GM18858 (cell line): ENCODE results near the gene MCM5.
"Not testable (repeated sequence)": the region's sequence is repeated elsewhere in the genome, so short reads cannot be mapped to it uniquely, and the experiment has no call there.

ENCODE experiments used
- ATAC-seq: cut with Tn5 transposase; IDR thresholded peaks from one replicate; pipeline ENCODE4 v1.9.1; 2021; ENCODE audit not compliant: unreplicated experiment

MCM5 gene

GRCh38 chr22:35378621-35379020 is 21.3 kb upstream of the MCM5 start:
- ATAC-seq: no peak

DNA sequence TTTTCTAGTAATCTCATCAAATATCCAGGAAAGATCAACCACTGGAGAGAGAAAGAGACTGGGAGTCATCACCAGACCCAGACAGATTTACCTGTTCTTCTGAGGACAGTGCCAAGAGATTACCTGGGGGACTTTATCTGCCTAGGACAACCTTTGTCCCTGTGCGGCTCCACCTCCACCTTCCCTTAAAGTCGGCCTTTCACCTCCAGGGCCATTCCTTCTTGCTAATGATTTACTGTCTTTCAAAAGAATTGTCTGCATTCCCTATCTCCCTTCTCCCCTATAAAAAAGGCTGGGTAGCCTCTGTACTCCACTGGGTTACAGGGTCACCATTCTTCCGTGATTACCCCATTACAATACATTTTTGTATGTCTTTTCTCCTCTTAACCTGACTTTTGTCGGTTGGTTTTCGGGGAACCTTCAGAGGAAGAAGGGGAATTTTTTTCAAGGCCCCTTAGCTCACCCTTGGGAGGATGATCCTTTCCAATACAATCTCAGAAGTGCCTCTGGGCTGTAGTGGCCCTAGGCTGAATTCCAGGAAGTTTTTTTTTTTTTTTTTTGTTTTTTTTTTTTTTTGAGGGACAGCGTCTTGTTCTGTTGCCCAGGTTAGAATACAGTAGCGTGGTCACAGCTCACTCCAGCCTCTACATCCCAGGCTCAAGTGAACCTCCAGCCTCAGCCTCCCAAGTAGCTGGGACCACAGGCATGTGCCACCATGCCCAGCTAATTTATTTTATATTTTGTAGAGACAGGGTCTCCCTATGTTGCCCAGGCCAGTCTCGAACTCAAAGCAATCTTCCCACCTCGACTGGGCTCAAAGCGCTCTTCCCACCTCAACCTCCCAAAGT is 20.6 kb upstream of the MCM5 start:
- ATAC-seq: no peak

GRCh38 chr22:35380013-35380412 is 19.9 kb upstream of the MCM5 start:
- ATAC-seq: no peak

GRCh38 chr22:35380537-35381423 is 19.2 kb upstream of the MCM5 start, which contains the start of gene HMOX1:
Gene HMOX1 (plus strand): TSS chr22:35381096. CDS start chr22:35381174, 78 bp downstream.
- no peak for ATAC-seq

- no peak for ATAC-seq
Measured at GRCh38 chr22:35381424-35382009, 18.4 kb upstream of the MCM5 start.

GRCh38 chr22:35383679-35384071 is 16.3 kb upstream of the MCM5 start:
- ATAC-seq: no peak

- ATAC-seq: no peak
Measured at GRCh38 chr22:35384527-35384926, 15.4 kb upstream of the MCM5 start.

DNA sequence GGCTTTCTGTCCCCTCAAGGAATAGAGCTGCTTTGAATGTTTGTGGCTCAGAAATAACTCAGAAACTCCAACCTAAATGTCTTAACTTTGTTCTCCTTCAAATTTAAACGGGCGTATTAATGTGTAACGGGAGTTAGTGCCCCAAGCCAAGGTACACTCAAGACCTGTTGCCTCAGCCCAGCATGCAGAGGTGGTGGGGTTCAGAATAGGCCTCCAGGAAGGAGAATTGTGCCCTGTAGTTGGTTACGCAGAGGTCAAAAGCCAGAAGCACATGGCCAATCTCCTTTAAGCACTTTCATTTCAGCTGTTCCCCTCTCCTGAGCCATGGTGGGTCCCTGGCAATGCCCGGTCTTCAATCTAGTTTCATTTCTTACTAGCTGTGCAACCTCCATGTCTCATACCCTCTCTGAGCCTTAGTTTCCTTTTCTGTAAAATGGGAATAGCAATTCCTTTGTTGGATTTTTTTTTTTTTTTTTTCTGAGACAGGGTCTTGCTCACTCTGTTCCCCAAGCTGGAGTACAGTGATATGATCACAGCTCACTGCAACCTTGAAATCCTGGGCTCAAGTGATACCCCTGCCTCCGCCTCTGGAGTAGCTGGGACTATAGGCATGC is 14.9 kb upstream of the MCM5 start:
- no peak for ATAC-seq

- ATAC-seq: no peak
Measured at GRCh38 chr22:35386670-35387288, 13.2 kb upstream of the MCM5 start.

DNA sequence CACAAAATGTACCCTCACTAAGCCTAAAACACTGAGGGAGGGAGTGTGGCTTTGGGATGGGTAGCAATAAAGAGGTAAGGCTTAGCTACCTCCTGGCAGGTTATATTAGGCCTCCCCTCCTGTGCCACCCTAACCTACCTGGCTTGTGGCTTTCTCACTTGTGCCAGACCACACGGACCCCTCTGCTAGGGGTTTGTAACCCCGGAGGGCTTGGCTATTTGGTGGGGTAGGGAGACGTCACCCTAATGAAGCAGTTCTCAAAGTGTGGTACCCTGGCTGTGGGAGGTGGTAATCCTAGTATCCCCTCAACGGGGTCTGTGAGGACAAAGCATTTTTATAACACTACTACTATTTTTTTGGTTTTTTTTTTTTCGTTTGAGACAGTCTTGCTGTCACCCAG is 9.0 kb upstream of the MCM5 start:
- ATAC-seq: no peak

DNA sequence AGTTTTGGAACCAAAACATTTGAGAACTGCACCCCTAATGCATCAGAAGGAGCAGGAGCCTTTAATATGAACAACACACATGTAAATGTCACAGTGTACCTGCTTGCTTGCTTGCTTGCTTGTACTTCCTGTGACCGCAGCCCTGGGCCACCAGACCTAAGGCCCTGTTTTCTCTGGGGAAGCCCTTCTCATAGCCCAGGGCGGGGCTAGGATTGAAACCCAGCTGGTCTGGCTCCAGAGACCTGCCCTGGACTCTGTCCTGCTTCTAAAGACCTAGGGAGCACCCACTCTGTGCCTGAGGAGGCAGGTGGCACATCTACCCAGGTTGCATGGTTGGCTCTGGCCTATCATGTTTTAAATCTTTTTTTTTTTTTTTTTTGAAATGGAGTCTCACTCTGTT is 7.6 kb upstream of the MCM5 start:
- ATAC-seq: no peak

GRCh38 chr22:35393116-35394010 is 6.6 kb upstream of the MCM5 start:
- no peak for ATAC-seq

DNA sequence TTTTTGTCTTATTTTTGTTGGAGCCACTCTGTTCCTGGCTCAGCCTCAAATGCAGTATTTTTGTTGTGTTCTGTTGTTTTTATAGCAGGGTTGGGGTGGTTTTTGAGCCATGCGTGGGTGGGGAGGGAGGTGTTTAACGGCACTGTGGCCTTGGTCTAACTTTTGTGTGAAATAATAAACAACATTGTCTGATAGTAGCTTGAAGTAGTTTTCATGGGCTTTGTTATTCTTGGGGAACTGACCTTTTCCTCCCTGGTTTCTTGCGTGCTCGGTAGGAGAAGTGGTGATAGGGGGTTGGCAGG is 6.0 kb upstream of the MCM5 start:
- ATAC-seq: no peak

DNA sequence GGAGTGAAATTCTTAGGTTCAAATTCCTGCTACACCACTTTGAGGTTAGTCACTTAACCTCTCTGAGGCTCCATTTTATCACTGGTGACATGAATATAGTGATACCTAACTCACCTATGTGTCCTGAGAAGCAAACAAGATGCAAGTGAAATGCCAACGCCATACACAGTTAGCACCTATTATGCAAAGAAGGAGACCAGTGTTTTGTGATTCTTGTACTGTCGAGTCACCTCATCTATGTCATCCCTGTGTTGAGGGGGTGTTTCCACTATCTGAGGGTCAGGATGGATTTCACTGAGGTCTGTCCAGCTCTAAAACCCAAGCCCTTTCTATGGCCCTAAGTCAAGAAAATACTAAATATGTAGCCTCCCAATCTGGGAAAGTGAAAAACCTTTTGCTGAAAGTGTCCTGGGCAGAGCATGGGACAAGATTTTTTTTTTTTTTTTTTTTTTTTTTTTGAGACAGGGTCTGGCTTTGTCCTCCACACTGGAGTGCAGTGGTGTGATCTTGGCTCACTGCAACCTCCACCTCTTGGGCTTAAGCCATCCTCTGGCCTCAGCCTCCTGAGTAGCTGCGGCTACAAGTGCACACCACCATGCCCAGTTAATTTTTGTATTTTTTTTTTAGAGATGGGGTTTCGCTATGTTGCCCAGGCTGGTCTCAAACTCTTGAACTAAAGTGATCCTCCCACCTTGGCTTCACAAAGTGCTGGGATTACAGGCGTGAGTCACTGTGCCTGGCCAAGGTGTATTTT is 5.0 kb upstream of the MCM5 start:
- no peak for ATAC-seq

DNA sequence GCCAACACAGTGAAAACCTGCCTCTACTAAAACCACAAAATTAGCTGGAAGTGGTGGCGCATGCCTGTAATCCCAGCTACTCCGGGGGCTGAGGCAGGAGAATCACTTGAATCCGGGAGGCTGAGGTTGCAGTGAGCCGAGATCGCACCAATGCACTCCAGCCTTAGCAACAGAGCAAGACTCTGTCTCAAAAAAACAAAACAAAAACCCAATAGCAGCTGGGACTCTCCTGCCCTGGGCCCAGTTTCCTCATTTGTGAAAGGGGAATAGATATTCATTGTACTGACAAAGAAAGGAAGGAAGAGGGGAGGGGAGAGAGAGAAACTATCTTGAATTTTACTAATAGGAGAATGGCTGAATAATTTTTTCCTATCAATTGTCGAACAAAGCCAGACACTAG is 3.3 kb upstream of the MCM5 start:
- not testable (repeated sequence) for ATAC-seq

GRCh38 chr22:35397095-35397904 is 2.6 kb upstream of the MCM5 start:
- no peak for ATAC-seq

DNA sequence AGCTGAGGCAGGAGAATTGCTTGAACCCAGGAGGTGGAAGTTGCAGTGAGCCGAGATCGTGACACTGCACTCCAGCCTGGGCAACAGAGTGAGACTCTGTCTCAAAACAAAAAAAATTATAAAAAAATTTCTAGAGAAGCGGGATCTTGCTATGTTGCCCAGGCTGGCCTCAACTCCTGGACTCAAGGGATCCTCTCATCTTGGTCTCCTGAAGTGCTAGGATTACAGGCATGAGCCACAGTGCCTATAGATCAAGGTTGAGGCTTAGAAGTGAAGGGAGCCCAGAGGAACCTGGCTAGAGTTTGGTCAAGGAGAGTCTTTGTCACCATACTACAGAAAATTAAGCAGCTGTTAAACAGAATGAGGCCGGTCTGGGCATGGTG is 1.4 kb upstream of the MCM5 start:
- ATAC-seq: no peak

- ATAC-seq: no peak
Measured at GRCh38 chr22:35399114-35399677, 744 bp upstream of the MCM5 start.
